Liver (tissue), 9 donors: ENCODE measurements around the gene MON2. TPM values are rescaled to one million over a fixed set of nuclear protein-coding genes. Genes with fewer than 3 reads are reported as not detected.

Experiments used
- DNase-seq: peaks from one replicate; pipeline ENCODE4 v3.0.0-alpha.2; 2017; ENCODE audit warnings: low spot score
- H3K27ac ChIP-seq, 2 donors: one replicate each; pipeline ENCODE4 v1.7.0; 2013; ENCODE audit warnings: inconsistent platforms in 2 of 2, low read length in 2 of 2, control low read depth in 1 of 2, low read depth in 1 of 2, mild to moderate bottlenecking in 1 of 2
- H3K27me3 ChIP-seq, 4 donors: one replicate each; pipeline versions ENCODE4 v1.6.1 to v1.7.0; 2013; ENCODE audit warnings: low read length in 3 of 4, inconsistent platforms in 1 of 4, mild to moderate bottlenecking in 1 of 4, moderate library complexity in 1 of 4; ENCODE audit not compliant: control insufficient read depth in 4 of 4, insufficient read depth in 4 of 4
- H3K36me3 ChIP-seq, 4 donors: one replicate each; pipeline versions ENCODE4 v1.6.1 to v1.7.0; 2013; ENCODE audit warnings: low read length in 3 of 4, mild to moderate bottlenecking in 3 of 4, low read depth in 1 of 4, moderate library complexity in 1 of 4; ENCODE audit not compliant: control insufficient read depth in 4 of 4, insufficient read depth in 3 of 4
- H3K4me1 ChIP-seq, 4 donors: one replicate each; pipeline versions ENCODE4 v1.6.1 to v1.7.0; 2013; ENCODE audit warnings: low read length in 3 of 4, mild to moderate bottlenecking in 3 of 4, moderate library complexity in 1 of 4; ENCODE audit not compliant: control insufficient read depth in 4 of 4, insufficient read depth in 4 of 4
- H3K4me3 ChIP-seq, 3 donors: one replicate each; pipeline versions ENCODE4 v1.6.1 to v1.7.0; 2013; ENCODE audit warnings: low read length in 3 of 3, control low read depth in 1 of 3, low read depth in 1 of 3, mild to moderate bottlenecking in 1 of 3
- H3K9ac ChIP-seq, 2 donors: one replicate each; pipeline ENCODE4 v1.7.0; 2013; ENCODE audit warnings: low read length in 2 of 2, mild to moderate bottlenecking in 2 of 2, moderate library complexity in 2 of 2, control low read depth in 1 of 2, low read depth in 1 of 2
- H3K9me3 ChIP-seq, 4 donors: one replicate each; pipeline versions ENCODE4 v1.6.1 to v1.7.0; 2013; ENCODE audit warnings: low read length in 3 of 4; ENCODE audit not compliant: control insufficient read depth in 4 of 4
- ATF3 ChIP-seq: IDR thresholded peaks from 2 replicates; pipeline ENCODE4 v1.6.1; 2016; ENCODE audit warnings: antibody characterized with exemption
- CTCF ChIP-seq: fragments of 150-350 bp; IDR thresholded peaks from 2 replicates; pipeline ENCODE4 v1.5.1; 2017; ENCODE audit warnings: improper control_type of control experiment, low read depth, low read length; ENCODE audit not compliant: missing input control
- EGR1 ChIP-seq, 2 donors: IDR thresholded peaks; 2 replicates each; pipeline ENCODE4 v1.6.1; 2016 to 2018; ENCODE audit warnings: antibody characterized with exemption in 2 of 2, low read depth in 2 of 2
- FOXA1 ChIP-seq: IDR thresholded peaks from 2 replicates; pipeline ENCODE4 v1.6.1; 2016; ENCODE audit warnings: antibody characterized with exemption
- FOXA2 ChIP-seq: IDR thresholded peaks from 2 replicates; pipeline ENCODE4 v1.6.1; 2016; ENCODE audit warnings: antibody characterized with exemption
- GABPA ChIP-seq, 2 donors: IDR thresholded peaks in 1 of 2; conservative IDR thresholded peaks in 1 of 2; 2 replicates each; pipeline ENCODE4 v1.6.1; 2016; ENCODE audit warnings: antibody characterized with exemption in 2 of 2, mild to moderate bottlenecking in 1 of 2, moderate library complexity in 1 of 2
- HNF4A ChIP-seq, 2 donors: conservative IDR thresholded peaks; 2 replicates each; pipeline ENCODE4 v1.6.1; 2016; ENCODE audit warnings: antibody characterized with exemption in 2 of 2, mild to moderate bottlenecking in 2 of 2
- HNF4G ChIP-seq: IDR thresholded peaks from 2 replicates; pipeline ENCODE4 v1.6.1; 2016; ENCODE audit warnings: antibody characterized with exemption
- JUND ChIP-seq, 2 donors: IDR thresholded peaks; 2 replicates each; pipeline ENCODE4 v1.6.1; 2016; ENCODE audit warnings: antibody characterized with exemption in 2 of 2
- MAX ChIP-seq: IDR thresholded peaks from 2 replicates; pipeline ENCODE4 v1.6.1; 2016; ENCODE audit warnings: antibody characterized with exemption
- NR2F2 ChIP-seq: IDR thresholded peaks from 2 replicates; pipeline ENCODE4 v1.6.1; 2016; ENCODE audit warnings: antibody characterized with exemption
- RAD21 ChIP-seq, 2 donors: IDR thresholded peaks; 2 replicates each; pipeline ENCODE4 v1.6.1; 2016; ENCODE audit warnings: antibody characterized with exemption in 2 of 2, mild to moderate bottlenecking in 2 of 2
- RXRA ChIP-seq, 2 donors: IDR thresholded peaks; 2 replicates each; pipeline ENCODE4 v1.6.1; 2017 to 2018; ENCODE audit warnings: antibody characterized with exemption in 2 of 2, mild to moderate bottlenecking in 1 of 2
- SP1 ChIP-seq: IDR thresholded peaks from 2 replicates; pipeline ENCODE4 v1.6.1; 2018; ENCODE audit warnings: antibody characterized with exemption, mild to moderate bottlenecking
- TAF1 ChIP-seq: conservative IDR thresholded peaks from 2 replicates; pipeline ENCODE4 v1.6.1; 2016; ENCODE audit warnings: antibody characterized with exemption, mild to moderate bottlenecking
- YY1 ChIP-seq: IDR thresholded peaks from 2 replicates; pipeline ENCODE4 v1.6.1; 2016; ENCODE audit warnings: antibody characterized with exemption, mild to moderate bottlenecking
- ZBTB33 ChIP-seq: IDR thresholded peaks from 2 replicates; pipeline ENCODE4 v1.6.1; 2016; ENCODE audit warnings: antibody characterized with exemption
- WGBS: extraction: QIAGEN DNeasy Blood & Tissue Kit; methylation state at CpG from one replicate; pipeline ENCODE4 v1.1.7; 2013; 5-methylcytosine and 5-hydroxymethylcytosine counted together
- polyA plus RNA-seq, 2 donors: library from polyadenylated mRNA; stranded (reverse) in 1 of 2; unstranded in 1 of 2; fragments of 200-250 nt in 1 of 2; fragments of >200 nt in 1 of 2; fragmentation: Nextera tagmentation in 1 of 2; extraction: Ambion mirVana in 1 of 2; gene quantifications; one replicate each; pipeline versions ENCODE4 v1.2.1 to v1.2.3, GENCODE V29; 2013 to 2015
- total RNA-seq, 2 donors: library from RNA; depleted of rRNA; stranded (reverse); fragments of >200 nt; gene quantifications; one replicate each; pipeline ENCODE4 v1.2.3, GENCODE V29; 2014
- TF ChIP-seq, protein P1 (sequence below): IDR thresholded peaks from 2 replicates; pipeline ENCODE4 v1.6.1; 2016; ENCODE audit warnings: antibody characterized with exemption, mild to moderate bottlenecking
- donor health status: healthy.
- donor health status: healthy.
- donor health status: healthy.
- donor health status: healthy.
- donor health status: healthy.

Gene MON2
- total and polyA plus RNA-seq, 4 donors, result 7.5 to 69.9 (median 25.8) TPM

DNA sequence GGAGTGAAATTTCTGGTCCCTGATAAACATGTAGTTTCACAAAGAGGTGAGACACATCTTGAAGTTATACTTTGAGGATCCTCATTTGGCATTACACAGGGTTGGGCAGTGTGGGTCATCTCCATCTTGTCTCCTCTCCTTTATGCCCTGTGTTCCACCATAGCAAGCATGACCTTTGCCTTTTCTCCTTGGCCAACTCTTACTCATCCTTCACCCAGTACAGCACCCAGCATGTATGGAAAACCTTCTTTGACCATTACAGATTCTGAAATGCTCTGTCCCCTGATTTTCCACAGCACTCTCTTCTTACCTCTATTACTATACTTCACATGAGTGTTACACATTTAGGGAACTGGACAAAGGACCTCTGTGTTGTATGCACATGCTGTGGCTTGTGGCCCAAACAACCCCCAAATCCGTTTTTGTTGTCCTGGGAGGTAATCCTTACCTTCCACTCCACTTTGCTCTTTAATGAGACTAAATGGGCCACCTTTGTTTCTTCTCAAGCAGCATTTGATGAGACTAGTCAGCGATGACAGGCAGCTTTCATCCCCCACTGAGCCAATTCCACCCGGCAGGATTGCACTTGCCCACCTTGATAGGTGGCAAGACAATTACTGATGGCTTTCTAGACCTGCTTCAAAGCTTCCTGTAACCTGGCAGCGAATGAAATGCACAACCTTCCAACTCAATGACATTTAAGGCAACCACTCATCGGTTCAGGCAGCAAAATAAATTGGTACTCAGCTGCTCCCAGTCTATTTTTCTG lies 163.5 kb downstream of the MON2 start:
- Histone ChIP-seq H3K9me3 (no peaks in the 10 kb centered on the region), H3K36me3 (no peaks in the 10 kb centered on the region), H3K27ac (no peak overlapping the region), H3K4me1 (peaks cover 3 to 26% (median 10%) of the 10 kb centered on the region in 4 donors), H3K9ac (no peak overlapping the region), H3K27me3 (no peaks in the 10 kb centered on the region), H3K4me3 (no peak overlapping the region)
- 94% methylated on average over 5 of the region's 5 CpGs for WGBS
- TF ChIP-seq RXRA (IDR thresholded peaks at IDR 0.05), result no peak
- TF ChIP-seq HNF4G, result no peak
- no peak for TF ChIP-seq FOXA1
- no peak for TF ChIP-seq NR2F2
- no peak for TF ChIP-seq JUND (IDR thresholded peaks at IDR 0.05)
- TF ChIP-seq ATF3, result no peak
- no peak for TF ChIP-seq FOXA2
- TF ChIP-seq EGR1 (IDR thresholded peaks at IDR 0.05; ENCODE audit: low read depth in 2 of 2), result no peak
- TF ChIP-seq GABPA (IDR thresholded peaks at IDR 0.05 in 1 of 2, conservative IDR thresholded peaks at IDR 0.05 in 1 of 2), result no peak
- TF ChIP-seq SP1, result no peak
- TF ChIP-seq MAX, result no peak
- TF ChIP-seq HNF4A (conservative IDR thresholded peaks at IDR 0.05), result no peak
- no peak for TF ChIP-seq RAD21 (IDR thresholded peaks at IDR 0.05)
- TF ChIP-seq, protein P1, sequence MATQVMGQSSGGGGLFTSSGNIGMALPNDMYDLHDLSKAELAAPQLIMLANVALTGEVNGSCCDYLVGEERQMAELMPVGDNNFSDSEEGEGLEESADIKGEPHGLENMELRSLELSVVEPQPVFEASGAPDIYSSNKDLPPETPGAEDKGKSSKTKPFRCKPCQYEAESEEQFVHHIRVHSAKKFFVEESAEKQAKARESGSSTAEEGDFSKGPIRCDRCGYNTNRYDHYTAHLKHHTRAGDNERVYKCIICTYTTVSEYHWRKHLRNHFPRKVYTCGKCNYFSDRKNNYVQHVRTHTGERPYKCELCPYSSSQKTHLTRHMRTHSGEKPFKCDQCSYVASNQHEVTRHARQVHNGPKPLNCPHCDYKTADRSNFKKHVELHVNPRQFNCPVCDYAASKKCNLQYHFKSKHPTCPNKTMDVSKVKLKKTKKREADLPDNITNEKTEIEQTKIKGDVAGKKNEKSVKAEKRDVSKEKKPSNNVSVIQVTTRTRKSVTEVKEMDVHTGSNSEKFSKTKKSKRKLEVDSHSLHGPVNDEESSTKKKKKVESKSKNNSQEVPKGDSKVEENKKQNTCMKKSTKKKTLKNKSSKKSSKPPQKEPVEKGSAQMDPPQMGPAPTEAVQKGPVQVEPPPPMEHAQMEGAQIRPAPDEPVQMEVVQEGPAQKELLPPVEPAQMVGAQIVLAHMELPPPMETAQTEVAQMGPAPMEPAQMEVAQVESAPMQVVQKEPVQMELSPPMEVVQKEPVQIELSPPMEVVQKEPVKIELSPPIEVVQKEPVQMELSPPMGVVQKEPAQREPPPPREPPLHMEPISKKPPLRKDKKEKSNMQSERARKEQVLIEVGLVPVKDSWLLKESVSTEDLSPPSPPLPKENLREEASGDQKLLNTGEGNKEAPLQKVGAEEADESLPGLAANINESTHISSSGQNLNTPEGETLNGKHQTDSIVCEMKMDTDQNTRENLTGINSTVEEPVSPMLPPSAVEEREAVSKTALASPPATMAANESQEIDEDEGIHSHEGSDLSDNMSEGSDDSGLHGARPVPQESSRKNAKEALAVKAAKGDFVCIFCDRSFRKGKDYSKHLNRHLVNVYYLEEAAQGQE, result no peak
- TF ChIP-seq ZBTB33, result no peak
- no peak for DNase-seq

DNA sequence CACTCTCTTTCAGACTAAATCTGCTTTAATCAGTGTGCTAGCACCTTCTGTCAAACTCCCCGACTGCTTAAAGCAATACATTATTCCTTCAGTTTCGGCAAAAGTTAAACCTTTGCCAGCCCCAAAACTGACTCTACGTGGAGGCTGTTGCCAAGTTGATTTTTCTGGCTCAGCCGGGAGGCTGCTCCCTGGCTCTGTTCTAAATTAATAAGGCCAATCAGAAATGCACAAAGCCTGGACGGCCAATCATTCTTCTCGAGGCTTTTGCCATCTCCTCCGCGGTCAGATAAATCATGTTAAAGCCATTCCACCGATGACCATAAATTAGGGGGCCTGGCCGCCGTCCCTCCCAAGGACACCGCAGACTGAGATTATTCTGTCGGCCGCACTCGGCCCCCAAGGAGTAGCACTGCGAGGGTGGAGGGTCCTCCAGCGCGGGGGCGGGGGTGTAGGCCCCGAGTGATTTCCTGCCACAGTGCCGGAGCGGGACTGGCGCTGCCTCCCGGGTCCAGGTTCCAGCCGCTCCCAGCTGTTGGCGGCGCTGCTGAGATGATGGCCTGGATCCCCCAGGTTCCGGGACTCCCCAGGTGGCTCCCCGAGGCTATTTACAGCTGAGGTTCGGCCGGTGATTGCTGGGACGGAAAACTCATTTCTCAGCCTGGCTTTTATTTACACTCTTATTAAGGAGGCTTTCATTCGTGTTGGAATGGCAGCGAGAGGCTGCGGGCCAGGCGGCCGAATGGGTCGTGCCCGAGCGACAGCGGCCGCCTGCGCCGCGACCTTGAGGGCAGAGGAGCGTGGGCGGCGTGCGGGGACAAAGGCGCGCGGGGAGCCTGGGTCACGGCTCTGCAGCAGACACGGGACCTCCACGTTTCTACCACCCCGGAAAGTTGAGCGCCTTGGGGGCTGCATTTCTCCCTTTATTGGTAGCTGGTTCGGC lies 165.1 kb downstream of the MON2 start:
- H3K9ac ChIP-seq, result peak overlapping the region in 1 of 2 donors; percentile 30
- DNase-seq, result peak; percentile 44
- WGBS, result 3% methylated on average over 58 of the region's 58 CpGs
- peak overlapping the region; percentile 62 to 68 (median 62) for H3K4me3 ChIP-seq
- H3K4me1 ChIP-seq, result peaks cover 0 to 16% (median 9%) of the 10 kb centered on the region in 4 donors
- H3K9me3 ChIP-seq, result no peaks in the 10 kb centered on the region
- H3K27ac ChIP-seq, result peak overlapping the region; percentile 57 to 70
- H3K36me3 ChIP-seq, result no peaks in the 10 kb centered on the region
- no peaks in the 10 kb centered on the region for H3K27me3 ChIP-seq
- TF ChIP-seq SP1 (no peak), CTCF (peak; percentile 8), JUND (IDR thresholded peaks at IDR 0.05) (no peak), MAX (no peak), FOXA2 (no peak), EGR1 (IDR thresholded peaks at IDR 0.05; ENCODE audit: low read depth in 2 of 2) (peak in 1 of 2 donors; percentile 59), GABPA (IDR thresholded peaks at IDR 0.05 in 1 of 2, conservative IDR thresholded peaks at IDR 0.05 in 1 of 2) (no peak), FOXA1 (no peak), RXRA (IDR thresholded peaks at IDR 0.05) (no peak), NR2F2 (no peak), HNF4G (no peak), ZBTB33 (no peak), RAD21 (IDR thresholded peaks at IDR 0.05) (peak; percentile 33), HNF4A (conservative IDR thresholded peaks at IDR 0.05) (peak in 1 of 2 donors; percentile 36), YY1 (peak; percentile 54), TAF1 (no peak)
